Activated CD8-positive, alpha-beta memory T cell treated with anti-CD3 and anti-CD28 coated beads, Interleukin-2, amount 50 U/mL, for 48 hours (primary cell): ENCODE data around the gene MDGA2.
"Not testable (repeated sequence)": the region's sequence is repeated elsewhere in the genome, so short reads cannot be mapped to it uniquely, and the experiment has no call there.

Experiments
- DNase-seq: peaks from one replicate; pipeline ENCODE4 v3.0.0-alpha.2; 2020

Gene MDGA2

DNA sequence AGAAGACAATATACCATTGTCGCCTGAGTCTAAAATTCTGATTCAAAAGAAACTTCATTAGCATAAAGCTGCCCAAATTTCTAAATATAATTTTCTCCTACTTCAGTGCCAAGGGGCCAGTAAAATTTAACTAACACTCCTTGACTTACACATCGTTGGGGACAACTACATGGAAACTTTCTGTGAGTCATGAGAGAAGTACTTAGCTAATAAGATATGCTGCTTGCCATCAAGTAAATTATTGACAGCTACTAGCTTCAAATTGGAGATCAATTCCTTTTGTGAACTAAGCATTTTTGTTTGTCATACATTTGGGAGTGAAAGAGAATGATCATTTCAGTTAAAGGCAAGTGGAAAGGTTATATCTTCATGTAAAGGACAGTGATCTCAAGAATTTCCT is 373.3 kb downstream of the MDGA2 start:
- DNase-seq, result no peak

DNA sequence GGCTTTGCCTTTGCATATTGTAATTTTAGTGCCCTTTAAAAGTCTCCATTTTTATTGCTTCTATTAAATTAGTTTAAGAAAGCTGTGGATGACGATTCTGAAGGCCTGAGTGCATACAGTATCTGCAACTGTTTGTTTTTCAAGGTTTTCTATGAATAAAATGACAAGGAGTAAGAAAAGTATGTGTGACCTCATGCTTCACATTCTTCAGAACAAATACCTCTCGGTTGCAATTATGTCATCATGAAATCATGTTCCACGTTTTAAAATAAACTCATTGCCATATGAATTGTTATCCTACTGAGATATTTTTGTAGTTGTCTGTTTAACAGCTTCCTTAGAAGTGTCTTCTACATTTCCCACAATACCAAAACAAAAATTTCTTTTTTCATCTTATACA is 374.6 kb downstream of the MDGA2 start:
- no peak for DNase-seq

GRCh38 chr14:47297374-47297773 is 378.0 kb downstream of the MDGA2 start:
- no peak for DNase-seq

GRCh38 chr14:47284283-47284682 is 391.1 kb downstream of the MDGA2 start:
- no peak for DNase-seq

- not testable (repeated sequence) for DNase-seq
Measured at GRCh38 chr14:47281761-47282160, 393.6 kb downstream of the MDGA2 start.

- peak; percentile 57 for DNase-seq
Measured at GRCh38 chr14:47278233-47278842, 397.1 kb downstream of the MDGA2 start.

DNA sequence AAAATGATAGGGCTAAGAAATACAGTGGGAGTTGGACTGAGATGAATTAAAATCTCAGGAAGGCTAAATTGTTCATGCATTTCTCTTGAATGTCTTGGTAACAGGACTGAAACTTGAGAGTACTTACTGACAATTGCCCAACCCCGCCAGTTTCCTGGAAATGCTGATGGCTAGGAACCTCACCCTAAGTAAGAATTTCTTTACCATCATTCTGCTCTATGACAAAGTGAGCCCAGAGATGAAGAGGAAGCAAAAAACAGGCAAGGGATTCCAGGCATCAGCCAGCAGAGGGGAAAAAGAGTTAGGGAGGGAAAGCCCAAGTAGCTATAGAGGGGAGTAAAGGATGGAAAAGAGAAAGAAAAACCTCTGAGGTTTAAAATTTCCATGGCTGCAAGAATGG is 397.7 kb downstream of the MDGA2 start:
- DNase-seq, result no peak

DNA sequence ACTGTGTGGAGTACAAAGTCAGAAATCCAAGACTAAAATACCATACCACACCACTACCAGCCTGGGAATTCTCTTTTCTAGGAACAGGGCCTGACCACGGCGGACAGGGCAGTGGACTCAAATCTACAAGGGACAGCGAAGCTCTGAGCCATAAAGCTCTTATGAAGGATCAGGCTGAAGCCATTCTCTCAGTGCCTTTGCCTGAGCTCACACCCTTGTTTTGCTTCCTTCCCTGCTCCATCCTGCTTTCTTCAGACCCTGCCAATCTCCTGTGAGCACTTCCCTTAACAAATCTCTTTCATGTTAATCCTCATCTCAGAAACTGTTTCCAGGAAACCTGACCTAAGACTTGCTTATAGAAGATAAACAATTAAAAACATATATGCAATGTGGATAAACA is 398.5 kb downstream of the MDGA2 start:
- DNase-seq, result no peak

- no peak for DNase-seq
Measured at GRCh38 chr14:47273939-47274338, 401.5 kb downstream of the MDGA2 start.

DNA sequence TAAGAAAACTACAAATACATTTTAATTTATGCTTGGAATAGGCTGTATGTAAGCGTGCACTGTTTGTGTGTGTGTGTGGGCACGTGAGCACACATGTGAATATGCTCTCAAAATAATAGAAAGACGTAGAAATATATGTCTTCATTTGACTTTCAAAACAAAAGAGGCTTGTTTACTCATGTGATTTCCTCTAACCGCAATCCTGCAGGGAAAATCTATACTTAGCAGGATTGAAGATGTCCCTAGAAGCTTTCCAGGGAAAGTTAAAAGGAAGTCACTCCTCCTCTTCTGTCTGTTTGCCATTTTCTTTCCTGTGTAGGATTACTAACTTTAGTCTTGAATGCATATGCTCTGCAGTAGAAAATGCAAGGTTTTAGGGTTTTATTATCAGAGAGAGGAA is 404.7 kb downstream of the MDGA2 start:
- no peak for DNase-seq

DNA sequence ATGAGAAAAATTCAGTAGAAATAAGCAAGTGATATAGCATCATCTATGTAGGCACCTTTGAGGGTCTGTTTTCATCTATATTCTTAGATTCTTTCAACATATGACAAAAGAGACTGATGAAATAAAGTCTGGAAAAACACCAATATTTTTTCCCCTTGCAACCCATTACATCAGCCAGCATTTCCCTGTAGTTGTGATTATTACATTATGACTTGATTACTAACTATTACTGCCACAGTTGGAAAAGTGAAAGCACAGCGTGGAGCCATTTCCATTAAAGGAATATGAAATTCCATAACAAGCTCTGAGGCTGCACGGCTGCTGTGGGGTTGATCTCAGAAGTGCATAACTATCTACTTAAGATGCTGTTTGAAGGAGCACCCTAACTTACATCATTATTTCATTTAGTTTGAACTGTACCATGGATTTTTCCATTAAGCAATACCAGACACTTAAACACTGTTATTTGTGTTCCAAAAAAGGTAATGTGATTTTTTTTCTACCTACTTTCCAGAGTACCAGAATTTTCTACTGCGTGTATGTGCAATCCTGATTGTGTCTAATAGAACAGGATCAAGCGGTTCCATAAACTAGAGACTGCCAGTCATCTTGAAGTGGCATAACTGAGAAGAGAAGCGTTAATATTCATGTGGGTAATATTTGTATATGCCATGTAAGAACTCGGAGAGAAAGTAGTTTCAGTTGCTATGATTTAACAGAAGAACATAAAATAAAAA is 405.5 kb downstream of the MDGA2 start:
- DNase-seq, result no peak

DNA sequence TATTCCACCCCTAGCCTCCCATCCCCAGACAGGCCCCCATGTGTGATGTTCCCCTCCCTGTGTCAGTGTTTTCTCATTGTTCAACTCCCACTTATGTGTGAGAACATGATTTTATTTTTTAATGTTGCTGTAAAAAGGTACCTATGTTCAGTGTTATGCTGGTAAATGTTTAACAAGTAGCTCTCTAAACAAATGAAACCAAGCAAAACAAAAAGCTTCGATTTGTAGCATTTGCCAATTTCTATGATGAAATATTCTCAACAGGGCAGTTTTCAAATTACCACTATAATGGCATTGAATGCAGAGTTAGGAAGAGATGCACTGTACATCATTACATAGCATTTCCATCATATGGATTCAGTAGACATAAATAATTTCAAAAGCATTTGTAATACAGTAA is 410.6 kb downstream of the MDGA2 start:
- no peak for DNase-seq

GRCh38 chr14:47262801-47263200 is 412.6 kb downstream of the MDGA2 start:
- DNase-seq, result no peak

DNA sequence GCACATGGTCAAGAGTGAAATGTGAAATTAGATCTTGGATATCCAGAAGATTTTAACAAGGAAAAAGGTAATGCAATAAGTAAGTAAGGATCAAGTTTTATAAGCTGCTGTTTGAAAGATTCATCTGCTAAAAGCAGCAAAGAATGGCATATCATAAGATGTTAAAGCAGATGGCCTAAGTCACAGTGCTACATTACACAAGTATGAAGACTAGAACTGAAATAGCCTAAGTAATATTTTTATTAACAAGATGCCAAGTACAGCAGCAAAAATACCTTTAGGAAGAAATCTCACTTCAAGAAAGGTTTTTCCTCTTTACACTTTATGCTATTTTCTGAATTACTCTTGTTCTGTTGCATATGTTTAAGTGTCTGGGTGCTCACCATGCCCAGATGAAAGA is 414.1 kb downstream of the MDGA2 start:
- DNase-seq, result no peak

- no peak for DNase-seq
Measured at GRCh38 chr14:47259796-47260195, 415.6 kb downstream of the MDGA2 start.

GRCh38 chr14:47257013-47257412 is 418.4 kb downstream of the MDGA2 start:
- no peak for DNase-seq

GRCh38 chr14:47252802-47253201 is 422.6 kb downstream of the MDGA2 start:
- no peak for DNase-seq

DNA sequence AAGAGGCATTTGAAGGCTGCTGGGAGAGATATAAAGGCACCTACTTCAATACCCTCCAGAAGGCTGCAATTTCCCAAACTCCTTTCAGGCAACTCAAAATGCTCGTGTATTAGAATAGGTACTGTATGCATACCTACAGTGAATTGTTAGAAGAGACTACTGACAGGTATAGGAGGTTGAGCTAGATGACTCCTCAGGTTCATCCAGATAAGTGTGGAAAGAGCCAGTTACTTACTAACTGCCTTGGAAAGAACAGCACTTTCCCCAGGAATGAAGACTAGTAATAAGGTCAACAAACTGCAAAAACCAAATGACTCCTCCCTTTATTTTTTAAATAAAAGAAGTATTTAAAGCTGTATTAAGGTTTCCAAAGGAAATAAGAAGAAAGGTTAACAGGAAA is 429.0 kb downstream of the MDGA2 start:
- DNase-seq, result no peak

DNA sequence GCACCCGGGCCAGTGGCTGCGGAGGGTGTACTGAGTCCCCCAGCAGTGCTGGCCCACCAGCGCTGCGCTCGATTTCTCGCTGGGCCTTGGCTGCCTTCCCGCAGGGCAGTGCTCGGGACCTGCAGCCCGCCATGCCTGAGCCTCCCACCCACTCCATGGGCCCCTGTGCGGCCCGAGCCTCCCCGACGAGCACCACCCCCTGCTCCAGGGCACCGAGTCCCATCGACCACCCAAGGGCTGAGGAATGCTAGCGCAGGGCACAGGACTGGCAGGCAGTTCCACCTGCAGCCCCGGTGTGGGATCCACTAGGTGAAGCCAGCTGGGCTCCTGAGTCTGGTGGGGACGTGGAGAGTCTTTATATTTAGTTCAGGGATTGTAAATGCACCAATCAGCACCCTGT is 432.8 kb downstream of the MDGA2 start:
- DNase-seq, result not testable (repeated sequence)

- no peak for DNase-seq
Measured at GRCh38 chr14:47240748-47241437, 434.5 kb downstream of the MDGA2 start.

GRCh38 chr14:47235619-47236018 is 439.8 kb downstream of the MDGA2 start:
- no peak for DNase-seq

- no peak for DNase-seq
Measured at GRCh38 chr14:47226877-47227520, 448.4 kb downstream of the MDGA2 start.

DNA sequence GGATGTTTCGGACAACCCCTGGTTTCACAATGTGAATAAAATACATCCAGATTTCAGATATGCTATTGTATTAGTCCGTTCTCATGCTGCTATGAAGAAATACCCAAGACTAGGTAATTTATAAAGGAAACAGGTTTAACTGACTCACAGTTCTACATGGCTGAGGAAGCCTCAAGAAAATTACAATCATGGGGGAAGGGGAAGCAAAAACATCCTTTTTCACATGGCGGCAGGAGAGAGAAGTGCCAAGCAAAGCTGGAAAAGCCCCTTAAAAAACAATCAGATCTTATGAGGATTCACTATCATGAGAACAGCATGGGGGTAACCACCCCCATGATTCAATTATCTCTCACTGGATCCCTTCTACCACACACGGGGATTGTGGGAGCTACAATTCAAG is 451.7 kb downstream of the MDGA2 start:
- DNase-seq, result no peak

DNA sequence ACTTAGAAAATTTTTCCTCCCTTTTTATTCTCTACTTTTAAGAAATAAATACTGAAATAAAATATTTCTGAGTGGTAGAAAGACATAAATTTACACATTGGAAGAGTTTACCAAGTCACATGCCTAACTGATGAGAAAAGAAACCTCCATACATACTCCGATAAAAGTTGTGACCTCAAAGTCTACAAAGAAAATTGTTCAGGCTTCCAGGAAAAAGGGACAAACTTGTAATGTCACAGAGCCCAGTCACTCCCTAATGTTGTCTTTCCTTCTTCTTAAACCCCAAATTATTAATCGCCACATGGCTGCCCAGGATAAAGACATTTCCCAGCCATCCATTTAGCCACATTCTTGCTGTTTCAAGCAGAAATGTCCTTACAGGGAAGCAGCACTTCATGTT is 455.3 kb downstream of the MDGA2 start:
- DNase-seq, result no peak
